ENCODE results near the gene IGSF3. TPM values are rescaled to one million over a fixed set of nuclear protein-coding genes. Genes with fewer than 3 reads are reported as not detected.

Gene IGSF3
- polyA plus RNA-seq, 1 experiment, result 0.06 TPM

DNA sequence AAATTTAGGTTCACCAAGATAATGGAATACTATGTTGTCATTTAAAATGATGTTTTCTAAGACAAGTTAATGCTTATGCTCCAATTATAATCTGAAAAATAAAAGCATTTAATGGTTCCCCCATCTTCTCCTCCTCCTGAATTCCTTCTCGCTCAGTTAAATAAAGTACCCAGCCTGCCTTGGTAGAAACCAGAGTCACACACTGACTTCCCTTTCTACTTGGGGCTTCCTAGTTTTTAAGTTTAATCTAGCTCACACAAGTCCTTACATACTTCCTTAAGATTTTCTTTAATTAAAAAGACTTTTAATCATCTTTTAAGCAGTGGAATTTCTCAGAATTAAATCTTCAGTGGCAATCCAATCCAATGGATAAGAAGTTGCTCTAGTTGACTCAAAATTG lies 129.6 kb downstream of the IGSF3 start:
- POLR2A ChIA-PET, result no interaction called here
- no peak overlapping the region for H3K27ac ChIP-seq (ENCODE audit: low read depth, low read length)
- no peak overlapping the region for H3K4me3 ChIP-seq (ENCODE audit: low read depth, low read length)
- CTCF ChIA-PET, result interaction anchor here (1.5 kb wide), 1 partner anchor 37 kb away, joined by 4 read pairs; no protein-coding TSS in a partner anchor
- no peaks in the 10 kb centered on the region for H3K27me3 ChIP-seq (ENCODE audit: control insufficient read depth, insufficient read depth, low read length)
- DNase-seq (ENCODE audit: low read depth, low spot score), result no peak
- peaks cover 5% of the 10 kb centered on the region; the same call in 1 of the 2 replicates for H3K9me3 ChIP-seq (ENCODE audit: control insufficient read depth, insufficient read depth, low read length)
- TF ChIP-seq CTCF (IDR thresholded peaks at IDR 0.05; ENCODE audit: low read depth, low read length), result no peak

DNA sequence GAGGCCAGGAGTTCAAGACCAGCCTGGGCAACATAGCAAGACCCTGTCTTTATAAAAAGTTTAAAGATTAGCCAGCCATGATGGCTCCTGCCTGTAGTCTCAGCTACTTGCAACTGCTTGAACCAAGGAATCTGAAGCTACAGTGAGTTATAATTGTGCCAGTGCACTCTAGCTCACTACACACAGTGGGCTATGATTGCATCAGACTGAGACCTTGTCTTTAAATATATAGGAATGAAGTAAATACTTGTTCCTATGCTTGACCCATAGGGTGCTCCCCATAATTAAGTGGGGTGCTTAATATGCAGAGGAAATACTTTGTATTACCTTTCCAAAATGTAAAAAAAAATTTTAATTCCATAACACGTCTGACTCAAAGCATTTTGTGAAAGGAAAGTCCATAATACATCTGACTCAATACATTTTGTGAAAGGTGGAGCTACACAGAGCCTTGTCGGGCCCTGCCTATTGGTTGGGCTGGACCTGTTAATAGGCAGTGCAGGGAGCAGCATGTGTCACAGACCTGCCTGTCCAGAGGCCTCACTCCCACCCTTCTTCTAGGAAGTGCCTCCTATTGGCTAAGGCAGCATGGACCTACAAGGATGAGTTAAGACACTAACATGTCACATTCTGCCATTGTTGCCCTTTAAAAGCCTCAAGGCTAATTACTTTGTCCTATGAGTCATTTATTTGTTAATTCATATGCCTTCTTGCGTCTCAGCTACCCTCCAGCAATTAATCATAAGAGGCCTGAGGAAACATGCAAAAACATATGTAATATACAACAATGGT lies 130.3 kb downstream of the IGSF3 start:
- POLR2A ChIA-PET, result no interaction called here
- CTCF ChIA-PET, result no interaction called here
- no peak overlapping the region for H3K4me3 ChIP-seq (ENCODE audit: low read depth, low read length)
- peaks cover 5% of the 10 kb centered on the region; the same call in 1 of the 2 replicates for H3K9me3 ChIP-seq (ENCODE audit: control insufficient read depth, insufficient read depth, low read length)
- no peaks in the 10 kb centered on the region for H3K27me3 ChIP-seq (ENCODE audit: control insufficient read depth, insufficient read depth, low read length)
- no peak for DNase-seq (ENCODE audit: low read depth, low spot score)
- H3K27ac ChIP-seq (ENCODE audit: low read depth, low read length), result no peak overlapping the region
- TF ChIP-seq CTCF (IDR thresholded peaks at IDR 0.05; ENCODE audit: low read depth, low read length), result no peak

DNA sequence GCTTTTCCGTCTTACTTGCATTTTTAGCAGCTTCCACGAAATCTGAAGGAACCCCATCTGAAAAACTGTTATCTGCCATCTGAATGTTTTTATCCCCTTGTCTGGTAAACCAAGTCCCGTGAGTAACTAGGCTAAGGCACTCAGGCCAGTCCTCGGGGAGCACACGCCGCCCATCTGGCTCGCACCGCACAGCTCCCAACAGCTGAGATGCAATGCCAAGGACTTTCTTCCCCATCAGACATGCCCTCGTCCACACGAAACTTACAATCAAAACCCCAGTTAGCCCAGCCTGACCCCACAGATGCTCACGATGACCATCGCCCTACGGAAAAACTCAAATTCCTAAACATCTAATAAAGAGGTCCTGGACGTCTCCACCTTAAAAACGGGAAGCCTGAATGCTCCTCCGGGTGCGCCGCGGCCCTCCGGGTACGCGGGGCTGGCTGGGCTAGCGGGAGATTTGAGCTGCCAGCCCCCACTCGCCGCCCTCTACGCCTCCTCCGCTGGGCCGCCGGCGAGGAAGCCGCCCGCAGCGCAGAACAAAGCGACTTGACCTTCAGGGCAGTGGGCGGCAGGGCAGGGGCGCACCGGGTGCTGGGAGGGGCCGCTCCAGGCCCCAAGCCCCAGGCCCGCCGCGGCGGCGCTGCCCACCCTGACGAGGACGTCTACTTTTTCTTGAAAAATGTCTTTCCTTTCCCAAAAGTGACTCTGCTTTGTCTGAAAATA lies 133.4 kb downstream of the IGSF3 start:
- no peak for DNase-seq (ENCODE audit: low read depth, low spot score)
- ChIA-PET CTCF (no interaction called here), POLR2A (no interaction called here)
- Histone ChIP-seq H3K27me3 (ENCODE audit: control insufficient read depth, insufficient read depth, low read length) (no peaks in the 10 kb centered on the region), H3K27ac (ENCODE audit: low read depth, low read length) (no peak overlapping the region), H3K4me3 (ENCODE audit: low read depth, low read length) (no peak overlapping the region), H3K9me3 (ENCODE audit: control insufficient read depth, insufficient read depth, low read length) (peaks cover 5% of the 10 kb centered on the region; the same call in 1 of the 2 replicates)
- TF ChIP-seq CTCF (IDR thresholded peaks at IDR 0.05; ENCODE audit: low read depth, low read length), result no peak

DNA sequence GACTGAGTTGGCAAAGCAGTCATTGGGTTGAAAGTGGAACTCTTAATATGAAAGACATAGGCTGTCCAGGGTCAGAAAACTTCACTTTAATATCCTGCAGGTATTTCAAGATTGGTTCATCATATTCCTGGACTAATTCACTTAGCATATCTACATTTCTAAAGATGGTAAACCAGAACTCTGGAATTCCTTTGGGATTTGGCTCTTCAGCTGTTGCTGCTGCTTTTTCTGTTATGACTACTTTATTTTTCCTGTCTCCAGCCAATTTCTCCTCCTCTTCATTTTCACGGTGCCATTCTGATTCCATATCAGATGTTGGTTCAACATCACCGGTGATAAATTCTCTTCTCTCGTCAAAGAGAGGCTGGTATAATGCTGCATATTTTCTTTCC lies 134.1 kb downstream of the IGSF3 start:
- Histone ChIP-seq H3K9me3 (ENCODE audit: control insufficient read depth, insufficient read depth, low read length) (peaks cover 5% of the 10 kb centered on the region; the same call in 1 of the 2 replicates), H3K27me3 (ENCODE audit: control insufficient read depth, insufficient read depth, low read length) (no peaks in the 10 kb centered on the region), H3K27ac (ENCODE audit: low read depth, low read length) (no peak overlapping the region), H3K4me3 (ENCODE audit: low read depth, low read length) (no peak overlapping the region)
- no peak for DNase-seq (ENCODE audit: low read depth, low spot score)
- ChIA-PET POLR2A (no interaction called here), CTCF (no interaction called here)
- TF ChIP-seq CTCF (IDR thresholded peaks at IDR 0.05; ENCODE audit: low read depth, low read length), result no peak

Data from AG04450 (cell line).